ENCODE data around the gene NTRK3. TPM values are rescaled to one million over a fixed set of nuclear protein-coding genes. Genes with fewer than 3 reads are reported as not detected.
"Not testable (repeated sequence)": the region's sequence is repeated elsewhere in the genome, so short reads cannot be mapped to it uniquely, and the experiment has no call there.

NTRK3 gene
- total RNA-seq, 2 experiments from 2014 or later, result not detected

DNA sequence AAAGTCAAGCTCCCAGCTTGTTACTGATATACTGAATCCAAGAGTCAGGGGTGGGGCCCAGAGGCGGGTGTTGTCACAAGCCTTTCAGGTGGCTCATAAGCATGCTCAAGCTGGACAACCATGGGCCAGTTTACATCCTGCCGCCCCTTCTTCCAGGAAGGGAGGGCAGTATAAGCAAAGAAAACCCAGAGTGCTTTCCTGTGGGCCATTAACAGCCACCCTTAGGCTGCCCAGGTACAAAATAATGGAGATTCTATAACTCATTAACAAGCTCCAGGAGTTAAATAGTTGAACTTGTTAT is 183.2 kb downstream of the NTRK3 start:
- no peak overlapping the region for H3K4me3 Mint-ChIP-seq
- no peaks in the 10 kb centered on the region for H3K36me3 Mint-ChIP-seq
- no peaks in the 10 kb centered on the region for H3K9me3 Mint-ChIP-seq
- no peaks in the 10 kb centered on the region for H3K27me3 Mint-ChIP-seq
- ATAC-seq (ENCODE audit: low read depth) (no peak), DNase-seq (no peak)
- POLR2A ChIA-PET, result no interaction called here
- H3K27ac Mint-ChIP-seq, result no peak overlapping the region
- H3K4me1 Mint-ChIP-seq, result no peaks in the 10 kb centered on the region

GRCh38 chr15:88072598-88073390 is 183.7 kb downstream of the NTRK3 start:
- Mint-ChIP-seq H3K4me3 (no peak overlapping the region), H3K36me3 (no peaks in the 10 kb centered on the region), H3K4me1 (no peaks in the 10 kb centered on the region), H3K27ac (no peak overlapping the region), H3K27me3 (no peaks in the 10 kb centered on the region), H3K9me3 (no peaks in the 10 kb centered on the region)
- no peak for DNase-seq
- POLR2A ChIA-PET, result no interaction called here
- ATAC-seq (ENCODE audit: low read depth), result no peak

- H3K27me3 Mint-ChIP-seq, POLR2A ChIA-PET: not testable (repeated sequence)
Measured at GRCh38 chr15:88072133-88072532, 184.4 kb downstream of the NTRK3 start.

GRCh38 chr15:88071141-88071540 is 185.4 kb downstream of the NTRK3 start:
- Mint-ChIP-seq H3K4me3 (no peak overlapping the region), H3K27me3 (no peaks in the 10 kb centered on the region), H3K36me3 (no peaks in the 10 kb centered on the region), H3K27ac (no peak overlapping the region), H3K9me3 (no peaks in the 10 kb centered on the region), H3K4me1 (no peaks in the 10 kb centered on the region)
- POLR2A ChIA-PET, result no interaction called here
- DNase-seq (no peak), ATAC-seq (ENCODE audit: low read depth) (no peak)

More at GRCh38 chr15:88072133-88072532, 184.4 kb downstream of the NTRK3 start:
- H3K9me3 Mint-ChIP-seq; H3K36me3 Mint-ChIP-seq; H3K4me1 Mint-ChIP-seq; DNase-seq; H3K27ac Mint-ChIP-seq; ATAC-seq (ENCODE audit: low read depth); H3K4me3 Mint-ChIP-seq: not testable (repeated sequence)

GRCh38 chr15:88069561-88069960 is 187.0 kb downstream of the NTRK3 start:
- ATAC-seq (ENCODE audit: low read depth), result no peak
- POLR2A ChIA-PET, result no interaction called here
- Mint-ChIP-seq H3K36me3 (no peaks in the 10 kb centered on the region), H3K4me3 (no peak overlapping the region), H3K27me3 (no peaks in the 10 kb centered on the region), H3K9me3 (no peaks in the 10 kb centered on the region), H3K27ac (no peak overlapping the region), H3K4me1 (no peaks in the 10 kb centered on the region)
- no peak for DNase-seq

- POLR2A ChIA-PET, result no interaction called here
- H3K27me3 Mint-ChIP-seq, result no peaks in the 10 kb centered on the region
- ATAC-seq (ENCODE audit: low read depth) (no peak), DNase-seq (no peak)
- no peaks in the 10 kb centered on the region for H3K9me3 Mint-ChIP-seq
- no peak overlapping the region for H3K4me3 Mint-ChIP-seq
- no peaks in the 10 kb centered on the region for H3K4me1 Mint-ChIP-seq
- no peak overlapping the region for H3K27ac Mint-ChIP-seq
- H3K36me3 Mint-ChIP-seq, result no peaks in the 10 kb centered on the region
Measured at GRCh38 chr15:88067331-88067685, 189.2 kb downstream of the NTRK3 start.

DNA sequence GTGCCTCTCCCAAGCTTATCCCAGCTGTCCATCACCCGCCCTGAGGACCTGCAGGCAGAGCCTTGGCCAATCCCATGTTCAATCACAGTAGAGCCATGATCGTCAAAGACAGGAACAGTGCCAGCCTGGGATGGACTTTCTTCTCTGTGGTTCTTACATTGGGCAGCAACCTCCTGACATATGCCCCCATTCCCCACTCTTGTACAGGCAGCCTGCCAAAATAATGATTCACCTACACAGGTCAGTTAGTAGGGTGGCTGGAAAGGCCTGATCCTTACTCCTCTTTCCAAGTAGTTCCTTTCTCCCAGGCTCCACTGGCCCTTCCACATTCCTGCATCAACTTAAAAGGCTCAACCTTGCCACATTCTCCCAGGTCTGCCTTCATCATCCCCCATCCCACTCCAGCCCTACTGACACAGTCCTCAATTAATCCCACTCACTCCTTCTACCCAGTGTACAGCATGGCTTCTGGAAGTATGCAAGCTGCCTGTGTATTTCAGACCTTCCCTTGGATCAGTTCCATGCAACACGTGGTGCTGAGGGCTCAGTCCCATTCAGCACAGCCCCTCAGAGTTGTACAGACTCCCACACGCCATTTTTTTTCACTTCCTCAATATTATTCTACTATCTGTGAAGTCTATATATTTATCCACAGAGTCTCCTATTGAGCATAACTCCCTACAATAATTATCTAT is 189.8 kb downstream of the NTRK3 start:
- Mint-ChIP-seq H3K4me1 (no peaks in the 10 kb centered on the region), H3K9me3 (no peaks in the 10 kb centered on the region), H3K36me3 (no peaks in the 10 kb centered on the region), H3K27me3 (no peaks in the 10 kb centered on the region), H3K4me3 (no peak overlapping the region), H3K27ac (no peak overlapping the region)
- POLR2A ChIA-PET, result no interaction called here
- ATAC-seq (ENCODE audit: low read depth) (no peak), DNase-seq (no peak)

DNA sequence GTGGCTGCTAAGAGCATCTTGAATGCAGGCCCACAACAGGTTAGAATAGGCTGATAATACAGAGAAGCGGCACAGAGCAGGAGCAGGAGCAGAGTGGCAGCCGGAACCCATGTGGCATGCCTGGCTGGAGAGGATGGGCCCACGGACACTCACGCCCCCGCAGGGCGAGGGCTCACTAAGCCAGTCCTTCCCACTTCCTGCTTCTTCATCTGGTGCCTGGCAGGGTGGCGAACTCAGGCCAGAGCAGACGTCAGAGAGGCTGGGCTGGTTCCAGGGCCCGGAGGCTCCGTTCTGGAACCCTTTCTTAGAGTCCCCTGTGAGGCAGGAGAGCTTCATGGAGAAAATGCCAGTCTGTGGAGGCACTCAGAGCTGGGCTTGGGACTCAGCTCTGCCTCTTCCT is 195.1 kb downstream of the NTRK3 start:
- H3K36me3 Mint-ChIP-seq, result no peaks in the 10 kb centered on the region
- H3K4me1 Mint-ChIP-seq, result no peaks in the 10 kb centered on the region
- POLR2A ChIA-PET, result no interaction called here

GRCh38 chr15:88060383-88060782 is 196.2 kb downstream of the NTRK3 start:
- POLR2A ChIA-PET, result no interaction called here
- H3K4me1 Mint-ChIP-seq, result no peaks in the 10 kb centered on the region
- H3K9me3 Mint-ChIP-seq, result no peaks in the 10 kb centered on the region
- no peak overlapping the region for H3K27ac Mint-ChIP-seq
- H3K27me3 Mint-ChIP-seq, result no peaks in the 10 kb centered on the region
- no peak for ATAC-seq (ENCODE audit: low read depth)
- no peak overlapping the region for H3K4me3 Mint-ChIP-seq
- DNase-seq, result no peak
- no peaks in the 10 kb centered on the region for H3K36me3 Mint-ChIP-seq

More for the DNA sequence above, 195.1 kb downstream of the NTRK3 start:
- Mint-ChIP-seq H3K9me3 (no peaks in the 10 kb centered on the region), H3K27me3 (no peaks in the 10 kb centered on the region), H3K27ac (no peak overlapping the region), H3K4me3 (no peak overlapping the region)
- DNase-seq, result no peak
- ATAC-seq (ENCODE audit: low read depth), result no peak

- Mint-ChIP-seq H3K27me3 (no peaks in the 10 kb centered on the region), H3K4me3 (no peak overlapping the region), H3K27ac (no peak overlapping the region), H3K36me3 (no peaks in the 10 kb centered on the region), H3K9me3 (no peaks in the 10 kb centered on the region), H3K4me1 (no peaks in the 10 kb centered on the region)
- POLR2A ChIA-PET, result no interaction called here
- no peak for DNase-seq
- ATAC-seq (ENCODE audit: low read depth), result no peak
Measured at GRCh38 chr15:88057836-88058235, 198.7 kb downstream of the NTRK3 start.

DNA sequence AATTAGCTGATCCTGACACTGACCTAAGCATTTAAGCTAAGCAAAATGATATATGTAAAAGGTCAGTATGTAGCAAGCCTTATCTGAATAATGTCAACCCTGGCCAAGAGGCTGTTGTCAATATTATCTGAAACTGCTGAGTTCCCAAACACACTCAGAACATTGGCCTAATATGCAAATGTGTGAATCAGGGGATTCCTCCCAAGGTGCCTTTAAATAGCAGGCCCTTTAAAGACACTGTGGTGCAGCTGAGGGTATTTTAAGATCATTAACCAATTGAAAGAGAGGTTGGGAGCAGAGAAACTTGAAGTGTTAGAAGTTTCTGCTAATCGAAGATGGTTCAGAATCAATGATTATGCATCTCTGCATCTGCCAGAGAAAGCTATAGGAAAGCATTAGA is 207.0 kb downstream of the NTRK3 start:
- Mint-ChIP-seq H3K9me3 (no peaks in the 10 kb centered on the region), H3K4me1 (no peaks in the 10 kb centered on the region), H3K36me3 (no peaks in the 10 kb centered on the region), H3K4me3 (no peak overlapping the region), H3K27ac (no peak overlapping the region), H3K27me3 (peaks cover 3% of the 10 kb centered on the region)
- ATAC-seq (ENCODE audit: low read depth) (no peak), DNase-seq (no peak)
- POLR2A ChIA-PET, result no interaction called here

GRCh38 chr15:88048755-88049154 is 207.8 kb downstream of the NTRK3 start:
- ATAC-seq (ENCODE audit: low read depth), result no peak
- H3K27ac Mint-ChIP-seq, result no peak overlapping the region

DNA sequence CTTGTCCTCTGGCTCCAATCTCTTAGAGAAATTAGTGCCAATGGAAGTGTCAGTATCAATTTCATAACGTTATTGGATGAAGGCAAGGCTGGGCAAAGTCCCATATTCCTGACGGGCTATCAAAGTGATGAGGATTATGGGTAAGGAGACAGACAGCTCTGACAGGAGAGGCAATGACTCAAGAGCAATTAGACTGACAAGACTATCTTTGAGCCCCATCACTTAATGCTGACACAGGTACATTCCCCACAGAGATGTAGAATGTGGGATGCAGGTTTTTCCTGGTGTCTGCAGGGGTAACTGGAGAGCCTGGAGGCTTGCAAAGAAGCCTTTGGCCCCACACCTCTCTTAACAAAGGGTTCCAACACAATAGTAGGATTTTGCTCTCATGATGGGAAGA is 208.3 kb downstream of the NTRK3 start:
- Mint-ChIP-seq H3K4me3 (no peak overlapping the region), H3K27me3 (peaks cover 3% of the 10 kb centered on the region)
- POLR2A ChIA-PET, result no interaction called here

More at GRCh38 chr15:88048755-88049154, 207.8 kb downstream of the NTRK3 start:
- Mint-ChIP-seq H3K4me3 (no peak overlapping the region), H3K4me1 (no peaks in the 10 kb centered on the region), H3K36me3 (no peaks in the 10 kb centered on the region), H3K9me3 (no peaks in the 10 kb centered on the region), H3K27me3 (peaks cover 3% of the 10 kb centered on the region)
- POLR2A ChIA-PET, result no interaction called here
- DNase-seq, result no peak

DNA sequence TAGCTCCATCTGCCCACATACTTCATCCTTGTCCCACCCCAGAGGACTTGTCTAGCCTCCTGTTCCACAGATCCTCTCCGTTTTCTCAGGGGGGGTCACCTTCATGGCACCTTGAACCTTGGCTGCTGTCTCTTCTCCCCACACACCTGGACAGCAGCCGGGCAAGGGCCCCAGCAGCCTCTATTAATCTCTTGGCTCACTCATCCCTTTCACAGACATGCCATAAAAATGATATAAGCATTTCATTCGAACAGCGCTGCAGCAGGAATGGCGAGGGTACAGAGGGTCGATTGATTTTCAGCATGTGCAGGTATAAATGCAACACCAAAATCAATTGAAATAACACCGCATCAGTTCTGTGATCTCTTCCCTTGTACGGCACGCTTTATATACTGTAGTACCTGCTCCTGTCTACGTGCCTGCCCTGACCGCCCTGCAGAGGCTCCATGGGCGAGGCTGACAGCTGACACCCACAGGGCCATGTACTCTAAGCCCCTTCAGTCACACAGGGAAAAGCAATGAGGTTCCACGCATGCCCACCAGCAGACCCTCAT is 209.9 kb downstream of the NTRK3 start:
- H3K27ac Mint-ChIP-seq, result no peak overlapping the region
- POLR2A ChIA-PET, result no interaction called here
- ATAC-seq (ENCODE audit: low read depth) (no peak), DNase-seq (no peak)
- H3K9me3 Mint-ChIP-seq, result no peaks in the 10 kb centered on the region
- no peaks in the 10 kb centered on the region for H3K36me3 Mint-ChIP-seq
- H3K4me3 Mint-ChIP-seq, result no peak overlapping the region
- peaks cover 3% of the 10 kb centered on the region for H3K27me3 Mint-ChIP-seq
- H3K4me1 Mint-ChIP-seq, result no peaks in the 10 kb centered on the region

More for the DNA sequence above, 208.3 kb downstream of the NTRK3 start:
- DNase-seq (no peak), ATAC-seq (ENCODE audit: low read depth) (no peak)
- Mint-ChIP-seq H3K9me3 (no peaks in the 10 kb centered on the region), H3K27ac (no peak overlapping the region), H3K4me1 (no peaks in the 10 kb centered on the region), H3K36me3 (no peaks in the 10 kb centered on the region)

All from activated naive CD8-positive, alpha-beta T cell treated with anti-CD3 and anti-CD28 coated beads, Interleukin-2, amount 10 ng/mL, durations not matched to agents 7 days and 5 days (primary cell).